Fibroblast of mammary gland (primary cell): ENCODE data around the gene TXNDC11.

Source experiments
- DNase-seq: peaks from one replicate; pipeline ENCODE4 v3.0.0-alpha.2; 2010; ENCODE audit warnings: low read depth
- H3K4me3 ChIP-seq: 2 replicates; pipeline ENCODE4 v1.5.1; 2011; ENCODE audit warnings: low read depth, mild to moderate bottlenecking, low read length, moderate library complexity; ENCODE audit not compliant: control insufficient read depth
- TF ChIP-seq, protein P1 (sequence below): conservative IDR thresholded peaks from 2 replicates; pipeline ENCODE4 v1.5.1; 2011; ENCODE audit warnings: low read depth, low read length, inconsistent platforms; ENCODE audit not compliant: control insufficient read depth, insufficient read depth

The TXNDC11 gene

DNA sequence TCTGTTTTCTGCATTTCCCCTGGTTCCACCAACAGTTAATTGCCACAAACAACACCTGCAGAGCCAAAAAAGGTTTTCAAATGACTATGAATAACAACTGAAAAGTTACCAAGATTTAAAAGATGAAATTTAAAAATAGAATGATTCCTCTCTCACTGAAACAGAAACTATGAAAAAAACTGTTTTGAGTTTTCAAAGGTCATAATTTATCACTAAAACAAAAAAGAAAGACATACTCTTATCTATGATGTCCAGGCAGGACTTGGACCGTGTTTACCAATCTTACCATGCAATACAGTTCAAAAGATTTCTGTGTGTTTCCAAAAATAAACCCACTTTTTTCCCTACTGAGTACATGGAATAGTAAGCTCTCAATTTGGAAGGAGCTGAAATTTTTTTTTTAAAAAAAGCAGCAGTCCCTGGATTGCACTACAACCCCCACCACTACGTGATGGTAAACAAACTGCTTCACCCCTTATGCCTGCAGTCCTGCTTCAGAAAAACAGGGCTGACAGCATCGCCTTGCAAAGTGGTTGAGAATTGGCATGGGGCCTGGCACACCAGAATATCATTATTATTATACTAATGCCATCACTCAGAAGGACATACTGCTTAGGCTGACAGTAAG lies 8.5 kb downstream of the TXNDC11 start:
- TF ChIP-seq, protein P1, sequence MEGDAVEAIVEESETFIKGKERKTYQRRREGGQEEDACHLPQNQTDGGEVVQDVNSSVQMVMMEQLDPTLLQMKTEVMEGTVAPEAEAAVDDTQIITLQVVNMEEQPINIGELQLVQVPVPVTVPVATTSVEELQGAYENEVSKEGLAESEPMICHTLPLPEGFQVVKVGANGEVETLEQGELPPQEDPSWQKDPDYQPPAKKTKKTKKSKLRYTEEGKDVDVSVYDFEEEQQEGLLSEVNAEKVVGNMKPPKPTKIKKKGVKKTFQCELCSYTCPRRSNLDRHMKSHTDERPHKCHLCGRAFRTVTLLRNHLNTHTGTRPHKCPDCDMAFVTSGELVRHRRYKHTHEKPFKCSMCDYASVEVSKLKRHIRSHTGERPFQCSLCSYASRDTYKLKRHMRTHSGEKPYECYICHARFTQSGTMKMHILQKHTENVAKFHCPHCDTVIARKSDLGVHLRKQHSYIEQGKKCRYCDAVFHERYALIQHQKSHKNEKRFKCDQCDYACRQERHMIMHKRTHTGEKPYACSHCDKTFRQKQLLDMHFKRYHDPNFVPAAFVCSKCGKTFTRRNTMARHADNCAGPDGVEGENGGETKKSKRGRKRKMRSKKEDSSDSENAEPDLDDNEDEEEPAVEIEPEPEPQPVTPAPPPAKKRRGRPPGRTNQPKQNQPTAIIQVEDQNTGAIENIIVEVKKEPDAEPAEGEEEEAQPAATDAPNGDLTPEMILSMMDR, result no peak
- H3K4me3 ChIP-seq, result no peak overlapping the region
- no peak for DNase-seq

DNA sequence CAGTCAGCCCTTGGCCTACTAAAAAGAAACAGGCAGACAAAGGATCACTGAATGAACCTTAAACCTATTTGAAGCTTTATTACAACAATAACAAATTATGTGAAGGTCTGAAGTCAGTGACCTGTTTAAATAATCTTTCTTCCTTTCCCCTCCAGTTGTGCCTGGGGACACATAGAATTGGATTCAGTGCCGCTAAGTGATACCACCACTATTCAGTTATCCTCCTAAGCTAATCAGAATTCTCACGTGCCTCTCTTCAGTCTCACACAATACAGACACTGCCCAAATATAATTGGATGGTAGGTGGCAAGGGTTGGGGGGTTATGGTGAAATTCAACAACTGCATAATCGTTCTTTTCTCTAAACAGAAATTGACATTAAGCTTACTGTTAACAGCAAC lies 11.4 kb downstream of the TXNDC11 start:
- H3K4me3 ChIP-seq, result no peak overlapping the region
- DNase-seq, result no peak
- TF ChIP-seq, protein P1, result no peak

DNA sequence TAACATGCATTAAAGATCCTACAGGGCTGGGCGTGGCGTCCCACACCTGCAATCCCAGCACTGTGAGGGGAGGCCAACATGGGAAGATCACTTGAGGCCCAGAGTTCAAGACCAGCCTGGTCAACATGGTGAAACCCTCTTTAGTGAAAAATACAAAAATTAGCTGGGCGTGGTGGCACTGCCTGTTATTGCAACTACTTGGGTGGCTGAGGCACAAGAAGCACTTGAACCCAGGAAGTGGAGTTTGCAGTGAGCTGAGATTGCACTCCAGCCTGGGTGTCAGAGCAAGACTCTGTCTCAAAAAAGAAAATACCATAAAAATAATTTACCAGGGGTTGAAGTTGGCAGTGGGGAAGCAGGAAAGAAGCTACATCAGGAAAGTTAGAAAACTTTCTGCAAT lies 12.9 kb downstream of the TXNDC11 start:
- DNase-seq, result no peak
- no peak overlapping the region for H3K4me3 ChIP-seq
- TF ChIP-seq, protein P1, result no peak

DNA sequence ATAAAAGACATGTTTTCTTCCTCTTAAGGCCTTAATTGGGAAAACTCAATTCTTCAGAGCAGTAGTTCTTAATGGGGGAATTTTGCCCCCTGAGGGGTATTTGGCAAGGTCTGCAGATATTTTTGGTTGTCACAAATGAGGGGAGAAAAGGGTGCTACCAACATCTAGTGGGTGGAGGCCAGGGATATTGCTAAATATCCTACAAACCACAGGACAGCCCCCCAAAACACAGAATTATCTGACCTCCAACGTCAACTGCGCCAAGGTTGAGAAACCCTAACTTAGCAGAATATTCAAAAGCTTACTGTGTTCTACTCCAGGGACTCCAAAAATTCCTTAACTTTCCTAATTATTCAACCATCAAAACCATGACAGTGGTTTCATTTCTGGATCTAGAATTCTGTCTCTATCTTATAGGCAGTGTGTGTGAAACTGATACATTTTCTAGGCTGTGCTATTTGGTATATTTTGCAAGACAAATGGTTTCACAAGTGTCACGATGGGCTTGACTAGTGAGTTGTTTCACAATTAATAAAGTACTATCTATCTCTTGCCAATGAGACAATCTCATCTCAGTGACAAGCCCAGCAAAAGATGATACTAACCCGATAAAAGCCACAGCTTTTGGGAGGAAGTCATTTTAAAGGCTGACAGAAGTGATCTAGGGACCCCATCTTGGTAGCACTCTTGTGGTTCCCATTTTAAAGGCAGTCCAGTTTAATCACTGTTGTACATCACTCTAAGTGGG lies 14.7 kb downstream of the TXNDC11 start:
- no peak for DNase-seq
- TF ChIP-seq, protein P1, result no peak

DNA sequence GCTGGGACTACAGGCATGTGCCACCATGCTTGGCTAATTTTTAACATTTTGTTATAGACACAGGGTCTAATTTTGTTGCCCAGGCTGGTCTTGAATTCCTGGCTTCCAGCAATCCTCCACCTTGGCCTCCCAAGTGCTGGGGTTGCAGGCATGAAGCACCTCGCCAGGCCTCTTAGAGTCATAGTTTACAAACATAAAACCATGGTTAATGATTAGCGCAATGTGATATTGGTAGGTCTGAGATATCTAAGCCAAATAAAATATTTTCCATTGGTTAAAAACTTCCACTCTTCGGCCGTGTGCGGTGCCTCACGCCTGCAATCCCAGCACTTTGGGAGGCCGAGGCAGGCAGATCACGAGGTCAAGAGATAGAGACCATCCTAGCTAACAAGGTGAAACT lies 16.6 kb downstream of the TXNDC11 start:
- H3K4me3 ChIP-seq, result no peak overlapping the region
- DNase-seq, result no peak
- TF ChIP-seq, protein P1, result no peak

More for the DNA sequence above, 14.7 kb downstream of the TXNDC11 start:
- H3K4me3 ChIP-seq, result no peak overlapping the region

DNA sequence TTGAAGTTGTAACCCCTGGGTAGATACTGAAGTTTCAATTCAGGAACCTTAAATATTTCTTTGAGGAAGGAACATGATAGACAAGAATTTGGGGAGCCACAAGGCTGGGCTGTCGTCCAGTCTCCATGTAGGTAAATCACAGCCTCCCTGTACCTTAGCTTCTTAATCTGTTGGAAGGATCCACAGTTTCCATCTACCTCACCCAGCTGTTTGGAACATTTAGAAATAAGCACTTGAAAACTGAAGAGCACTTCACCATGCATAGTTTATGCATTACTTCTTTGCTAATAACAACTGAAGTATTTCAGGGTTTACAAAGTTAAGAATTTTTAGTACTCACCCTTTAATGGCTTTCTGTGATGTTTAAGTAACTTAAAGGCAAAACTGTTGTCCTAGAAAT lies 17.2 kb downstream of the TXNDC11 start:
- no peak overlapping the region for H3K4me3 ChIP-seq
- no peak for DNase-seq
- TF ChIP-seq, protein P1, result no peak
